Left hindlimb (tissue), 1 donor: ENCODE results near the gene ANP32E.
A peak's percentile ranks its signal among the peaks of the same experiment; 100 is the strongest.
"Not testable (repeated sequence)": the region's sequence is repeated elsewhere in the genome, so short reads cannot be mapped to it uniquely, and the experiment has no call there.

Experiments used
- DNase-seq: peaks from one replicate; pipeline ENCODE4 v3.0.0-alpha.2; 2018

ANP32E gene

GRCh38 chr1:150256554-150257341 lies 20.8 kb upstream of the ANP32E start:
- no peak for DNase-seq

DNA sequence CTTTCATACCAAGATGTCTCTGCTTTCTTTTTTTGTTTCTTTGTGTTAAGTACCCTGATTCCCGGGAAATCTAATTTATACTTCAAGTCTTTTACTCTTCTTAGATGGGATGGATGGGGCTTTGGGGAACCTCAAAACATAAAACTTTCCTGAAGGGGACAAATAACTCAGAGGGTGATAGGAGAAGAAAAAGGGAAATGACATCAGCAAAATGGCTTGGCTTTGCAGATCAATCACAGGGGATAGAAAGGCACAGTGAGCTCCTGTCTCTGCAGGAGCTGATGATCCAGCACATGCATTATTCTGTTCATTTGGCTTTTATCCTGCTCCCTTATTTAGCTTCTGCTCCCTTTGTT lies 20.3 kb upstream of the ANP32E start:
- no peak for DNase-seq

DNA sequence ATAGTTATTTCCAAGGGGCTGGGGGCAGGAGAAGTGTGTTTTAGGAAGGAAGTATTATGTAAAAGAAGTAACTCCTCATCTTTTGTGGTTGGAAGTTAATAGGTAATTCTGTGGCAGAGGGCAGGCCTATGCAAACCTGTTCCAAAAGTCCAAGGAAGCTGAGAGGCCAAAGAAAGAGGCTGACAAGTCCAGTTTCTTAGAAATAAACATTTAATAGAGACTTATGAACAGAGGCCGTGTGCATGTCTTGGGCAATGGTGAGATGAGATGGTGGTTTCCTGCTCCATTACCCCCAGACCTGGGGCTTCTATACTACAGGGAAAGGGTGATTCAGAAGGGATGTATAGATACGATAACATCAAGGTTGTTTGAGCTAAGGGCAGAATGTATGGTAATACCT lies 14.0 kb upstream of the ANP32E start:
- DNase-seq: no peak

DNA sequence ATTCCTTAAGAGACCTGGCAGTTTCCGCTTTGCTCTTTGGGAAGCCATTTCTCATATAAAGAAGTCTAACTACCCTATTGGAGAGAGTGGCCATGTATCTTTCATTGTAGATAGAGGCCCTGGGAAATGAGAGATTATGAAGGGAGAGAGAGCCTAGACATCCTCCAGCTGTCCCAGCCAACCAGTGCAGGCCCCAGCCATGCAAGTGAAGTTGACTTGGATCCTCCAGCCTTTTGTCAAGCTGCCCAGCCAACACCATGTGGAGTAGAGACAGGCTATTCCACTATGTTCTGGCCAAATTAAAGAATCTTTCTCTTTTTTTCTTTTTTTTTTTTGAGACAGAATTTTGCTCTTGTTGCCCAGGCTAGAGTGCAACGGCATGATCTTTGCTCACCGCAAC lies 7.1 kb upstream of the ANP32E start:
- DNase-seq: no peak

GRCh38 chr1:150237746-150238145 lies 1.8 kb upstream of the ANP32E start:
- DNase-seq: no peak

GRCh38 chr1:150237176-150237575 lies 1.3 kb upstream of the ANP32E start:
- not testable (repeated sequence) for DNase-seq

GRCh38 chr1:150236614-150237100 lies 745 bp upstream of the ANP32E start:
- no peak for DNase-seq

GRCh38 chr1:150235294-150235851 lies 539 bp downstream of the ANP32E start:
- DNase-seq: peak; percentile 58

DNA sequence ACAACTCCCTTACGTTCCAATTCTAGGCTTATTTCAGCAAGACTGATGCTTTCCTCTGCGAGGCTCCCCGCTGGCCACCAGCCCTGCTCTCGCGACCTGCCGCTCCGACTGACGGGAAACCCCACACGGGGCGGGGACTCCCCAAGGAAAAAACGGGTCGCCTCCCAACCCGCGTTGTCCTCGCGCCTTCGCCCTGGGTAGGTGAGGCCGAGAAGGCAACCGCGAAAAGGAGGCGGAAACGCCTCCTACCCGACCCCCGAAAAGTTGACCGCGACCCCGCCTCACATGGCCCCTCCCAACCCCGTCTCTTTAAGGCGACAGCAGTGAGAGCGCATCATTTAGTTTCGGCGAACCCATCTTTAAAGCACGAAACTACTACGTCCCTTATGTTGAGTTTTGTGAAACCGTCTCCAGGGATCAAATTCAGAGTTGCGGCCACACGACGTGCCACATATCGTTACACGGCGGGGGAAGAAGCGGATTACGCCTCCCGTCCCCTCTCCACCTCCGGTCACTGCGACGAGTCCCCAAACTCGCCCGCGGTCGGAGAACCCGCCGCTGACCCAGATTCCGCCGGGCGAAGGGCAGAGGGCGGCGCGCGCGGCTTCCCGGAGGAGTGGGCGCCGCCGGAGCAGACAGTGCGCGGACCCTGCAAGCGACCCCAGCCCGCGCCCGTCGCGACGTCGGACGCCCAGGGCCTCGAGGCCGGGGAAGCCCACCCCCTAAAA lies 1.2 kb downstream of the ANP32E start:
- peak; percentile 86 for DNase-seq

DNA sequence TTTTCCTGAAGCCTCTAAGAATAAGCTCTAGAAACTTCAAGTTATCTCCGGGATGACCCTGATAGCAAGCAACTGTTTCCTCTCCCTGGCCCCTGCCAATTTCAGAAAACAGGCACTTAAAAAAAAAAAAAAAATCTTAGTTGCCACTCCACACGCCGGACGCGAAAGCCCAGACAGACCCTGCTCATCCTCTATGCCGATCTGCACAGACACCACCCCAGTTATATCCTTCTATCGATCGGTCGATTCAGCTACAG lies 1.7 kb downstream of the ANP32E start:
- DNase-seq: no peak

GRCh38 chr1:150233359-150234308 lies 2.3 kb downstream of the ANP32E start:
- DNase-seq: no peak

- not testable (repeated sequence) for DNase-seq
Observed at GRCh38 chr1:150232921-150233320, 3.0 kb downstream of the ANP32E start.

DNA sequence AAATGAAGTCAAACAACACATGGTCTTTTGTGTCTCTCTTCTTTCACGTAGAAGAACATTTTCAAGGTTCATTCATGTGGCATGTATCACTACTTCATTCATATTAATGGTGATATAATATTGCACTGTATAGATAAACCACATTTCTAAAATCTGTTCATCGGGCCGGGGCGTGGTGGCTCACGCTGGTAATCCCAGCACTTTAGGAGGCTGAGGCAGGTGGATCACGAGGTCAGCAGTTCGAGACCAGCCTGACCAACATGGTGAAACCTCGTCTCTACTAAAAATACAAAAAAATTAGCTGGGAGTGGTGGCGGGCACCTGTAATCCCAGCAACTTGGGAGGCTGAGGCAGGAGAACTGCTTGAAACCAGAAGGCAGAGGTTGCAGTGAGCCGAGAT lies 7.7 kb downstream of the ANP32E start:
- DNase-seq: not testable (repeated sequence)

DNA sequence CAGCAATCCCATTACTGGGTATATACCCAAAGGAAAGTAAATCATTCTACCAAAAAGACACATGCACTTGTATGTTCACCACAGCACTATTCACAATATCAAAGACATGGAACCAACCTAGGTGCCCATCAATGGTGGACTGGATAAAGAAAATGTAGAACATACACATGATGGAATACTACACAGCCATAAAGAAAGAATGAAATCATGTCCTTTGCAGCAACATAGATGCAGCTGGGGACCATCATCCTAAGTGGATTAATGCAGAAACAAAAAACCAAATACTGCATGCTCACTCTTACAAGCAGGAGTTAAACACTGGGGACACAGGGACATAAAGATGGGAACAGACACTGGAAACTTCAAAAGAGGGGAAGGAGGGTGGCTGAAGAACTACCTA lies 8.7 kb downstream of the ANP32E start:
- no peak for DNase-seq

DNA sequence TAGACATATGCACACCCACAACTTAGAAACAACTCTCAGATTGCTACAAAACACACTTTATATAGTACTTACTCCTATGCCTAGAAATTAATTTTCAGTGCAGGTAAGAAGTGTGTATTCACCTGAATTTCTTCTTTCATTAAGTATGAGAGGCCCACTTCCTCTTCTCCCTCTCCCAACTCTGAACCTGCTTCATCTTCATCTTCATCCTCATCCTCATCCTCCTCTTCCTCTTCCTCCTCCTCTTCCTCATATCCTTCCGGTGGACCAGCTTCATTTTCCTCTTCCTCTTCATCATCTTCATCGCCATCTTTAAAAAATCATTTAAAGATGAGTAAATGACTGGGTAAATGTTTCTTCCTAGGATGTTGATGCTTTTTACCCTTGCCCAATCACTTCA lies 9.4 kb downstream of the ANP32E start:
- DNase-seq: no peak

DNA sequence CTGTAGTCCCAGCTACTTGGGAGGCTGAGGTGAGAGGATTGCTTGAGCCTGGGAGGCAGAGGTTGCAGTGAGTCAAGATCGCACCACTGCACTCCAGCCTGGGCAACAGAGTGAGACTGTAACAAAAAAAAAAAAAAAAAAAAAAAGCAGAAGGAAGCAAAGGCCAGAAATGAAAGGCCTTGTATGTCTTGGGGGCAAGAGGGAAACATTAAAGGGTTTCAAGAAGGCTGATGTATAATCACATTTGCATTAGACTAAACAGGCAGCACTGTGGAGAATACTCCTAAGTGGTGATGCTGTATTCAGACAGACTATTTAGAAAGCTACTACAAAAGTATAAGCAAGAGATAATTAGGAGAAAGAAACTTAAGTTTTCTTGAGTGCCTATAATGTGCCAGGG lies 10.4 kb downstream of the ANP32E start:
- DNase-seq: no peak

DNA sequence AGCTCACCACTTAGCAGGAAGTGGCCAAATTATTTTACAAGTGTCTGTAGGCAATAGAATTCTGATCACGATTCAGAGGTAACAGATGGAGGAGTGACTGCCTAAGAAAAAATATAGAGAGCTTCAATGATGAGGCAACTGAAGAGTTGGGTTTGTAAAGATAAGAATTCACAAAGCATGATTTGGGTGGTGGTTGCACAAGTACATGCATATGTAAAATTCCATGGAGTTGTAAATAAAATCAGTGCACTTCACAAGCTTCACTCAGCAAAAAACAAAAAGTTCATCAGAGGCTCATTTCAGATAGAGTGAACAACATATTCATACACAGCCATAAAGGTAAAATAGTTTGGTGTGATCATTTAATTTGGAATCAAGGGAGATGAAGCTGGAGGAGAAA lies 10.9 kb downstream of the ANP32E start:
- DNase-seq: no peak

DNA sequence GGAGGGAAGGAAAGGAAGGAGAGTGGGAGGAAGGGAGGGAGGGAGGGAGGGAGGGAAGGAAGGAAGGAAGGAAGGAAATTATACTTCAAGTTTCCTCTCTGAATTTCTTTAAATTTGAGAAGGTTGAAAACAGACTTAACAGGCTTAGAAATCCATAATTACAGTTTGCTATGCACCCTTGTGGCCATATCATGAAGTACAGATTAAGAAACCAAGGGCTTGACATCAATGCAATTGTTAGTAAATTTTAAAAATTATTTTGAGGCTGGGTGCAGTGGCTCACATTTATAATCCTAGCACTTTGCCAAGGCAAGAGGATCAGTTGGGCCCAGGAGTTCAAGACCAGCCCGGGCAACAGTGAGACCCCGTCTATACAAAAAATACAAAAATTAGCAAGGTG lies 14.4 kb downstream of the ANP32E start:
- no peak for DNase-seq

GRCh38 chr1:150215855-150216254 lies 20.1 kb downstream of the ANP32E start:
- not testable (repeated sequence) for DNase-seq

- not testable (repeated sequence) for DNase-seq
Observed at GRCh38 chr1:150214099-150214756, 21.7 kb downstream of the ANP32E start.

DNA sequence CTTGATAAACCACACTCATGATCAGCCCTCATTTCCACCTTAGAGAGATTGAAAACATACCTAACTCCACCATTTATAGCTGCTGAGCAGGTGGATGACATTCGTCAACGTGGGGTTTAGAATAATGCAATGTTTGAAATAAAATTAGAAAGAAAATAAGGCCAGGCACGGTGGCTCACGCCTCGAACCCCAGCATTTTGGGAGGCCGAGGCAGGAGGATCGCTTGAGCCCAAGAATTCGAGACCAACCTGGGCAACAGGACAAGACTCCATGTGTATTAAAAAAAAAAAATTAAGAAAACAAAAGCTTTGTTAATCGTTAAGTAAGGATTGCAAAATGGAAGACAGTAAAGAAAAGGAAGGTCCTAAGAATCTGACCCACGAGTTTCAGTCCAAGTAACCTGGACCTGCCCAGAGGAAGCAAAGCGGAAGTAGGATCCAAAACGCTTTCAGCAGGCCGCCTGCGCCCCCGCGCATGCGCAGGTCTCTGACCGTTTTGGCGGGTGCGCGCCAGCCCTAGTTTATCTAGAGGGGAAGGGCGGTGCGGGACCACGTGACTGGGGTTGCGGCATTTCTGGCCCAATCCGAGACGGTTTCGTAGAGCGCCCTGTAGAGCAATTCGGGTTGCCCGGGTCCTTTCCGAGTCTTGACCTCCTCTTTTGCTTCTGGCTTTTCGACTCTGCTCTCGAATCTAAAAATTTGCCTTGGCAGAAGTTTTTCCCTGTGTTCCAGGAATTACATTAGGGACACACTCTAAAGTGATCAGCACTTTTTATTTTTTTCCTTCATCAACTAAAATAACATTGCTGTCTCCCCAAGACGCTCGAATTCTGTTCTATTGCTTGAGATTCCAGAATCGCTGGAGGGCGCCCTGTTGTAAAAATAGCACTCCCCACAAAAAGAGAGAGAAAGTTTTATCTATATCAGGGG lies 22.5 kb downstream of the ANP32E start:
- peak; percentile 97 for DNase-seq
